Measurements from ENCODE around the gene CD83.

DNA sequence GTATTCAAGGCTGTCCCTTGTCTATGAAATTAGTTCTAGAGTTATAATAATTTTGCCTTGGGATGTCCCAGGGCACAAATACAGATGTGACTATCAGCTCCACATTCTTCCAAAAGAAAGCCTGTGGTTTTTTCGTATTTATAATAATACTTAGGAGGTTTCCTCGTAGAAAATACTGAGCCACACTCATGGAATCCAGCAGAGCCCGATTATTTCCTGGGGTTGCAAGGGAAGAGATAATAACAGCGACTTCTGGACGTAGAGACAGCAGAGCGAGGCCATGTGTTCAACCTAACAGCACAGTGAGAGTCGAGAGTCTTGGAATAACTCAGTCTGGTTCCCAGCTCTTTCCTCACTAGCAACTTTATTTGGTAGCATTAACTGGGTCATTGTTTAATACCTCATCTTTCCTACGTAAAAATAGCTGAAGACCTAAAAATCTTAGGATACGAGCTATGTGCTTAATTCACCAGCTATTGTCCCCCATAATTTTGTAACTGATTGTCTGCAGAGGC lies 21.2 kb downstream of the CD83 start:
- TF ChIP-seq, protein P1, sequence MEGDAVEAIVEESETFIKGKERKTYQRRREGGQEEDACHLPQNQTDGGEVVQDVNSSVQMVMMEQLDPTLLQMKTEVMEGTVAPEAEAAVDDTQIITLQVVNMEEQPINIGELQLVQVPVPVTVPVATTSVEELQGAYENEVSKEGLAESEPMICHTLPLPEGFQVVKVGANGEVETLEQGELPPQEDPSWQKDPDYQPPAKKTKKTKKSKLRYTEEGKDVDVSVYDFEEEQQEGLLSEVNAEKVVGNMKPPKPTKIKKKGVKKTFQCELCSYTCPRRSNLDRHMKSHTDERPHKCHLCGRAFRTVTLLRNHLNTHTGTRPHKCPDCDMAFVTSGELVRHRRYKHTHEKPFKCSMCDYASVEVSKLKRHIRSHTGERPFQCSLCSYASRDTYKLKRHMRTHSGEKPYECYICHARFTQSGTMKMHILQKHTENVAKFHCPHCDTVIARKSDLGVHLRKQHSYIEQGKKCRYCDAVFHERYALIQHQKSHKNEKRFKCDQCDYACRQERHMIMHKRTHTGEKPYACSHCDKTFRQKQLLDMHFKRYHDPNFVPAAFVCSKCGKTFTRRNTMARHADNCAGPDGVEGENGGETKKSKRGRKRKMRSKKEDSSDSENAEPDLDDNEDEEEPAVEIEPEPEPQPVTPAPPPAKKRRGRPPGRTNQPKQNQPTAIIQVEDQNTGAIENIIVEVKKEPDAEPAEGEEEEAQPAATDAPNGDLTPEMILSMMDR (IDR thresholded peaks at IDR 0.05) = no peak
- TF ChIP-seq POLR2A (IDR thresholded peaks at IDR 0.05; ENCODE audit: low read depth) = no peak
- no peak for TF ChIP-seq POLR2AphosphoS5 (IDR thresholded peaks at IDR 0.05)
